Glutamatergic neuron (in vitro differentiated cells): ENCODE data around the gene RNF26. TPM values are rescaled to one million over a fixed set of nuclear protein-coding genes. Genes with fewer than 3 reads are reported as not detected.

Experiments
- DNase-seq: peaks from one replicate; pipeline ENCODE4 v3.0.0; 2022
- H3K27ac Mint-ChIP-seq: one replicate; pipeline ENCODE4 v1.8.0; 2020; ENCODE audit warnings: mild to moderate bottlenecking, mixed read lengths, inconsistent platforms; ENCODE audit not compliant: unreplicated experiment
- H3K27me3 Mint-ChIP-seq: one replicate; pipeline ENCODE4 v1.8.0; 2020; ENCODE audit warnings: mild to moderate bottlenecking, moderate library complexity, mixed read lengths, inconsistent platforms; ENCODE audit not compliant: unreplicated experiment
- H3K36me3 Mint-ChIP-seq: one replicate; pipeline ENCODE4 v1.8.0; 2020; ENCODE audit warnings: mild to moderate bottlenecking, mixed read lengths, inconsistent platforms; ENCODE audit not compliant: unreplicated experiment
- H3K4me1 Mint-ChIP-seq: one replicate; pipeline ENCODE4 v1.8.0; 2020; ENCODE audit warnings: mild to moderate bottlenecking, low read depth, mixed read lengths, inconsistent platforms; ENCODE audit not compliant: unreplicated experiment
- H3K4me3 Mint-ChIP-seq: one replicate; pipeline ENCODE4 v1.8.0; 2020; ENCODE audit warnings: mild to moderate bottlenecking, mixed read lengths, inconsistent platforms; ENCODE audit not compliant: unreplicated experiment
- H3K9me3 Mint-ChIP-seq: one replicate; pipeline ENCODE4 v1.8.0; 2020; ENCODE audit warnings: mild to moderate bottlenecking, moderate library complexity, mixed read lengths, inconsistent platforms; ENCODE audit not compliant: unreplicated experiment
- CTCF ChIP-seq: fragments of 200-600 bp; sonication (generic); IDR thresholded peaks from one replicate; pipeline ENCODE4 v1.5.0; 2021; ENCODE audit not compliant: partially characterized antibody, unreplicated experiment
- total RNA-seq: library from RNA; stranded (reverse); fragmentation: NEBNext Ultra II Directional; extraction: Animal tissue kit (Norgen Biotek cat#: 25700); gene quantifications from one replicate; pipeline ENCODE4 v1.2.1, GENCODE V29; 2021; ENCODE audit not compliant: unreplicated experiment

RNF26 gene
- total RNA-seq, 1 donor from 2014 or later = 20.6 TPM

DNA sequence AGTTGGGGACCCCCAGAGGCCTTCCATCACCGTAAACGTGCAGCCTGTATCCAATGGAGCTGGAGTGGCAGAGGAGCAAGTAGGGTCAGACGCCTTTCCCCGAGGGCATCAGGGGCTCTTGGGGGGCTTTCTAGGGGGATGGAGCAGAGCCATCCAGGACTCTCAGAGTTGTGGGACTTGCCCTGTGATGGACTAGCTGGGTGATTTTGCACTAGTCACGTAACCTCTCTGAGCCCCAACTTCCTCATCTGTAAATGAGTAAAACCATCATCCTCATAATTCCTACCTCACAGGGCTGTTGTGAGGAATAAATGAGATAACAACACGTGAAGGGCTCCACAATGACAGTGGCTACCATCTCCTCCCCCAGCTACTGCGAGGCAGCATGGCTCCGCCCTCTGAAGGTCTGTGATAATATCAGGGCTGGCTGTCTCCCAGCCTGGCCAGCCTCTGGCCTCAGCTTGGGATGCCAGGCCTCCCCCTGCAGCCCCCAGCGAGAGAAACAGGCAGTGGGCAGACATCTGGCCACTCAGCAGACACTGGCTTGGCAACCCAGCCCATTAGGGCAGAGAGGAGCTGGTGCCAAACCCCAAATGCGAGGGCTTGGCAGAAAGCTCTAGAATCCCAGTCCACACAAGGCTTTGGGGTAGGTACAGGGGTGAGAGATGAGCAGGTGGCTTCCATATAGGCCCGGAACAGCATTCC lies 40.5 kb downstream of the RNF26 start:
- no peak for DNase-seq
- no peaks in the 10 kb centered on the region for H3K9me3 Mint-ChIP-seq
- peaks cover 6% of the 10 kb centered on the region for H3K27me3 Mint-ChIP-seq
- no peak overlapping the region for H3K27ac Mint-ChIP-seq
- no peak for TF ChIP-seq CTCF
- H3K36me3 Mint-ChIP-seq = no peaks in the 10 kb centered on the region
- H3K4me3 Mint-ChIP-seq = no peak overlapping the region
- peaks cover 28% of the 10 kb centered on the region for H3K4me1 Mint-ChIP-seq

DNA sequence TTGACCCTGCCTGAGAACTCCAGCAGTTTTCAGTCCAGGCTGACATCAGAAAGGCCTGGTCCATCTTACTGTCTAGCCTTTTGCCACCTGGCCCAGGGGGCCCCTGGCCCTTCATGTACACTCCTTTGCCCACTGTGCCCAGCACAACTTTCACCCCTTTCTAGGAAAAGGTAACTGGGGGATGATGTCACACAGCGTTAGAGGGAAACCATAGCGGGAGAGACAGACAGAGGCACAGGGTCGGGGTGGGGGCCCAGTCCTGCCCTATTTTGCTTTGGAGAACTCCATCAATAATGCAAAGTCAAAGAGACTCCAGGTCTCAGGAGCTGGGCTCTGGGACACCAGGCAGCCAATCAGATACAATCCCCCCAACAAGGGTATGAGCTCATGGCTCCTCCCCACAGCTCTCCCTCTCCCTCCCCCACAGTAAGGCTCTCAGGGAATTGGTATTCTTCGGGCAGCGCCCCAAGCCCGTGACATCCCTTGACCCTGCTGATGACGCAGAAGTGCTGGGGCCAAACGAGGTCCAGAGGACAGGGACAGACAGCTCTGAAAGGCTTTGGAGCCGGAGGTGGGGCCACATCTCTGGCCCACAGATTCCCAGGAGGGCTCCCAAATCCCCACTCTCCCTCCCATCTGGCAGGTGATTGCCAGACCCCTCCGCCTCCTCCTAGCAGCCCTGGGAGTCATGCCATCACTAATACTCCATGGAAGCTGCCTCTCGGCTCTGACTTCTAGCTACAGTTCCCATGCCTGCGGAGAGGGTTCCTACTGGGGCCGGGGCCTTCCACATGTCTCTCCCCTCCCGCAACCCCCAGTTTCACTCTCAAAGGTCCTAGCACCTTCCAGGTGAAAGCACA lies 41.2 kb downstream of the RNF26 start:
- Mint-ChIP-seq H3K9me3 (no peaks in the 10 kb centered on the region), H3K4me3 (no peak overlapping the region), H3K27ac (no peak overlapping the region), H3K27me3 (peaks cover 6% of the 10 kb centered on the region), H3K4me1 (peaks cover 25% of the 10 kb centered on the region), H3K36me3 (no peaks in the 10 kb centered on the region)
- no peak for TF ChIP-seq CTCF
- DNase-seq = no peak

DNA sequence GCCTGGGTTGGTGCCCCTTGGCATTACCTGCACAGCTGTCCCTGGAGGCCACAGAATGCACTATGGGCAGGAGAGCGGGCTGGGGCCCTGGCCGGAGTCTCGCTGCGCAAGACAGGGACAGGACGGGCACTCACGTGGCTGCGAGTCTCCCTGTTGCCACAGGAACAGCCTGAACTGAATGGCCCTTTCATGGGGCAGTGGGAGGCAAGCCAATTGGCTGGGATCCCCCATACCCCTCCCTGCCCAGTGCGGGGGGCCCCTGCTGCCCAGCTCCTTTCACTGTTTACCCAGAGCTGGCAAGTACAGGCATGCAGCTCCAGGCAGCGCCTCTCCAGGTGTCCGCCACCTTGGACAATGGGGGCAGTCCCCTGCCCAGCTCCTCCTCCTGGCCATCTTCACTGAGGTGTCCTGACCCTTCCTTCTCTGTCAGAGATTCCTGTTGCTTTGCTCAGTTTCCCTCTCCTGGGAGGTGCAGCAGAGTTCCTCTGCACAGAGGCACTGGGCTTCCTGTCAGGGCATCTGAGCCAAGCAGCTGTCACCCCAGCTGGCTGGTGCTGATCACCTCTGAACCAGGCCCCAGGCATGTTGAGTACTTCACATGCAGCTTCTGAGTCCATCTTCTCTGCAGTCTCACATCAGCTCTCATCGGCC lies 42.0 kb downstream of the RNF26 start:
- Mint-ChIP-seq H3K4me3 (no peak overlapping the region), H3K9me3 (no peaks in the 10 kb centered on the region), H3K27ac (no peak overlapping the region)

GRCh38 chr11:119377112-119377901 lies 43.0 kb downstream of the RNF26 start:
- no peaks in the 10 kb centered on the region for H3K9me3 Mint-ChIP-seq
- H3K27me3 Mint-ChIP-seq = peaks cover 2% of the 10 kb centered on the region
- no peak for TF ChIP-seq CTCF
- peaks cover 9% of the 10 kb centered on the region for H3K4me1 Mint-ChIP-seq
- H3K4me3 Mint-ChIP-seq = no peak overlapping the region
- DNase-seq = no peak
- H3K36me3 Mint-ChIP-seq = no peaks in the 10 kb centered on the region
- H3K27ac Mint-ChIP-seq = no peak overlapping the region

More for the DNA sequence above, 42.0 kb downstream of the RNF26 start:
- no peak for DNase-seq
- no peak for TF ChIP-seq CTCF
- Mint-ChIP-seq H3K36me3 (no peaks in the 10 kb centered on the region), H3K4me1 (peaks cover 18% of the 10 kb centered on the region), H3K27me3 (peaks cover 5% of the 10 kb centered on the region)
